ENCODE data around the gene ERCC5. TPM values are rescaled to one million over a fixed set of nuclear protein-coding genes. Genes with fewer than 3 reads are reported as not detected.

Gene ERCC5
- total and polyA plus RNA-seq, 9 of the 15 experiments (the other 6 are each of a cell fraction or from before 2014, with no cell fraction given), result 7.4 to 43.1 (median 33.9) TPM

- TF ChIP-seq ARID4B (CRISPR knock-in tag; IDR thresholded peaks at IDR 0.05) (peak; percentile 67; the same call in 1 of the 2 replicates), CREB1 (IDR thresholded peaks at IDR 0.05) (peak; percentile 97), CREB1 (CRISPR knock-in tag; IDR thresholded peaks at IDR 0.05) (peak; percentile 98), ZNF311 (CRISPR knock-in tag; IDR thresholded peaks at IDR 0.05) (no peak), PCBP2 (IDR thresholded peaks at IDR 0.05; ENCODE audit: low read depth, low read length, poor library complexity, severe bottlenecking) (no peak), MAFK (IDR thresholded peaks at IDR 0.05; ENCODE audit: low read length) (no peak), XRCC5 (IDR thresholded peaks at IDR 0.05; ENCODE audit: low read depth, low read length) (no peak), SAFB (IDR thresholded peaks at IDR 0.05; ENCODE audit: borderline replicate concordance, low read depth, low read length) (no peak), ZNF592 (IDR thresholded peaks at IDR 0.05) (no peak), ZNF507 (tag; conservative IDR thresholded peaks at IDR 0.05) (no peak), MLLT1 (IDR thresholded peaks at IDR 0.05) (no peak), SPI1 (IDR thresholded peaks at IDR 0.05; ENCODE audit: borderline replicate concordance, low read depth, low read length) (peak; percentile 33; the same call in 1 of the 2 replicates), ZNF586 (CRISPR knock-in tag; conservative IDR thresholded peaks at IDR 0.05) (no peak), RNF2 (IDR thresholded peaks at IDR 0.05) (peak; percentile 47; the same call in 1 of the 2 replicates), CHD2 (IDR thresholded peaks at IDR 0.05; ENCODE audit: low read depth, low read length) (no peak), SMARCA5 (IDR thresholded peaks at IDR 0.05) (no peak), PHB2 (IDR thresholded peaks at IDR 0.05; ENCODE audit: low read depth) (no peak), GTF2E2 (tag; IDR thresholded peaks at IDR 0.05) (0 out of 2 replicates have a peak, but pooled peaks have one; percentile 56), TAL1 (IDR thresholded peaks at IDR 0.05) (no peak)
Observed at GRCh38 chr13:102845630-102846260, at the start of gene ERCC5 (continued).

Measured in K562 (cell line).